SKM-1 treated with dmso at 0.1 percent for 144 hours (cell line): ENCODE results near the gene PLIN5.

Source experiments
- DNase-seq: peaks from one replicate; lab custom pipeline; 2025; ENCODE audit not compliant: unreplicated experiment; lab: John Stamatoyannopoulos, UW

PLIN5 gene

DNA sequence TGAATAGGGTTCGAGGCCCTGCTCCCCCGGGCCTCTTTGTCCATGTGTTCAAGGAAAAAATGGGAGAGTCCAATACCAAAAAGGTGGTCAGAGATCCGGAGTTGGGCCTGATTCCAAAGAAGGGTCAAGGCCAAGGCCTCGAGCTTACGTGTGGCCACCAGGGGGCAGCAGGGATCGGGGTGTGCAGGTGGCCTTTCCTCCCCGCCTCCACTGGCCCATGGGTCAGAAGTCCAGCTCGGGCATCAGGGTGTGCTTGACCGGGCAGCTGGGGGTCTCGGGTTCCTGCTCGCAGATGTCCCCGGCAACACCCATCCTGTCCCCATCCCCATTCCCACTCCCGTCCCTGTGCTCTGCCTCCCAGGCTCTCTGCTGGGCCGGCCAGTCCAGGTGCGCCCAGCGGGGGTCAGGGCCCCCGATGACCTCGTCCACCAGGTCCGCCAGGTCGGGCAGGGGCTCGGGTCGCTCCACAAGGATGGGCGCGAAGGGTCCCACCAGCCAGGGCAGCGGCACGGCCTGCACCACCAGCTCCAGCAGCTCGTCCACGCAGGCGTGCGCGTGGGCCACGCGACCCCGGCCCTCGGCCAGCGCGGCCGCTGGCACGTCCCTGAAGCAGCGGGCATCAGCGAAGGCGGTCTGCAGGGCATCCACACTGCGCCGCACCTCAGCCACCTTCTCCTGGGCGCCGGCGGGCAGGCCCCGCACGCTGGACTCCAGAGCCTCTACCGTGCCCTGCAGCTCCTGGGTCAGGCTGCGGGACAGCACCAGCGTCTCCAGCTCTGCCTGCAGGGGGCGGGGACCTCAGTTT, 11.5 kb downstream of the PLIN5 start:
- peak; percentile 39 for DNase-seq

DNA sequence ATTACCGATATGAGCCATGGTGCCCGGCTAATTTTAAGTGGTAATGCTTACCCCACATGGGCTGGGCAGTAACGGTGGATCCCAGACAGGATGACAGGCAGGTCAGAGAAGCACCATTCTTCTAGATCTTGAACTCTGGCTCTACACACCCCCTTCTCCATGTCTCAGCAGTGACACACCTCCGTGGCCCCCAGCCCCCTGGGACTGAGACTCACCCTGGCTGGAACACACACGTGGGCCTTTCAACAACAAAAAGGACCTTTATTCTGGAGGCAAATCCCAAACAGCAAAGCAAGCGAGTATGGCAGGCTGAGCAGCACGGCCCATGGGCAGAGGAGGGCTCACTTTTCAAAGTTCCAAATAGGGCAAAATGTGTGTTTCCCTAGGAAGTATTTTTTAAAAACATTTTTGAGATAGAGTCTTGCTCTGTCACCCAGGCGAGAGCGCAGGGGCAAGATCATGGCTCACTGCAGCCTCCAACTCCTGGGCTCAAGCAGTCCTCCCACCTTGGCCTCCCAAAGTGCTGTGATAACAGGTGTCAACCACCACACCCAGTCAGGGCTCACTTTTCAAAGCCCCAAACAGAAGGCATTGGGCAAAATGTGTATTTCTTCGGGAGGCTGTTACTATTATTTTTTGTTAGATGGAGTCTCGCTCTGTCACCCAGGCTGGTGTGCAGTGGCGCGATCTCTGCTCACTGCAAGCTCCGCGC, 12.6 kb downstream of the PLIN5 start:
- DNase-seq, result no peak

DNA sequence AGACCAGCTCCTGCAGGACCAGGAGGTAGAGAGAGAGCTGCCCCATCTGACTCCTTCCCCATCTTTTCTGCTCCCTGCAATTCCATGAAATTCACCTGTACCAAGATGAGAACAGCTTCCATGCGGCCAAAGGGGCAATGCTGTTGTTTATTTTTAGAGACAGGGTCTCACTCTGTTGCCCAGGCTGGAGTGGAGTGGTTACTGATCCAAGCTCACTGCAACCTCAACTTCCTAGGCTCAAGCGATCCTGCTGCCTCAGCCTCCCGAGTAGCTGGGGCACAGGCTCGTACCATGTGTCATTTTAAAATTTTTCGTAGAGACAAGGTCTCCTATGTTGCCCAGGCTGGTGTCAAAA, 13.2 kb downstream of the PLIN5 start:
- no peak for DNase-seq

DNA sequence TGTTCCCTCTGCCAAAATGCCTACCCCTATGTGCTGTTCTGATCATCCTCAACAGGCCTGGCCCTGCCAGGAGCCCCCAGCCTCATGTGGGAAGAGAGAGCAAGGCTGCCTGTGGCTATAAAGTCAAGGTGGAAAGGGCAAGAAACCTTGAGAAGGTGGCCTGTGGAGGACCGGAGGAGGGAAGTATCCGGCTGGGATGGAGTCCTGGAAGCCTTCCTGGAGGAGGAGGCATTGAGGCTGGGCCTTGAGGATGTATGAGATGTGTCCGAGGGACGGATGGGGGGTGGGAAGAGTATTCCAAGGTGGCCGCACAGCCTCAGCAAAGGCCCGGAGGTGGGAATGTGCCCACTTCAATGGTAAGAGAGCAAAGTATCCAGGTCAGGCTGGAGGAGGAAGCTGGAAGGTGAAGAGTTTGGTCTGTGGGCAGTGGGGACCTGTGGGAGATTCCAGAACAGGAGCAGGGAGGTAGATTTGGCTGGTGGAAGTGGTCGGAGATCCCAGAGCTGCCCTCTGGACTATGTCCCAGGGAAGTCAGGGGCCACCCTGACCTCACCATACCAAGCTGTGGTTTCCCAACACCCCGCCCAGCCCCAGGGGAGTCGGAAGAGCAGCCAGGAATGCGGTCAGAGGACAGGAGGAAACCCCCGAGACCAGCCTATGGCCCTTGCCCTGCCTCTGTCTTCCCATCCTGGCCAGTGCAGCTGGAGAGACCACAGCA, 13.7 kb downstream of the PLIN5 start:
- DNase-seq, result no peak

DNA sequence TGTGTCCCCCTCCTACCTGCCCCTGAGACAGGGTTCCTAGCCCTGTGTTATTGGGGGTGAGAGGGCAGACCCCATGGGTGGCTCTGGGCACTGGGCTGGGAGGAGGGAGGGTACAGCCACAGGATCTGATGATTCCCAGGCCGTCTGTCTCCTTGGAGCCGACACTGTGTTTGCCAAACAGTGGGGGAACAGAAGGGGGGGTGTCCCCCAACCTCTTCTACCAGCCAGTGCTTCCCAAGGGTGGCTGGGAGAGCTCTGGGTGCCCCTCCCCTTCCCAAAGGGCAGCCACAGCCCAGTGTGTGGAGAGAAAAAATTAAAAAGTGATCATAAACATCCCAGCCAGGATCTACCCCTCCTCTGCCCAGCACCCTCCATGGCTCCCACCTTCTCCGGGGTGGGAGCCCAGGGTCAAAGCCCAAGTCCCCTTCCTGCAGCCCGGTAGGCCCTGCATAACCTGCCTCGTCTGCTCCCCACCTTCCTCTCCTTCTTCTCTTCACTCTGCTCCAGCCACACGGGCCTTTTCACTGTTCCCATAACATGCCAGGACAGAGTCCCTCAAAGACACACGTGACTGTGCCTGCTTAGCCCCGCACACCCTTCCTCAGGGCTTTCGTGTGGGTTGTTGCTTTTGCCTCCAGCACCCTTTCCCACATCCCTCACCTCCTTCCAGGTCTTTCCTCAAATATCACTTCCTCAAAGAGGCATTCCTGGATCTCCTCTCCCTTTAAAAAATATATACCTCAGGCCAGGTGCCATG, 15.3 kb downstream of the PLIN5 start:
- no peak for DNase-seq

DNA sequence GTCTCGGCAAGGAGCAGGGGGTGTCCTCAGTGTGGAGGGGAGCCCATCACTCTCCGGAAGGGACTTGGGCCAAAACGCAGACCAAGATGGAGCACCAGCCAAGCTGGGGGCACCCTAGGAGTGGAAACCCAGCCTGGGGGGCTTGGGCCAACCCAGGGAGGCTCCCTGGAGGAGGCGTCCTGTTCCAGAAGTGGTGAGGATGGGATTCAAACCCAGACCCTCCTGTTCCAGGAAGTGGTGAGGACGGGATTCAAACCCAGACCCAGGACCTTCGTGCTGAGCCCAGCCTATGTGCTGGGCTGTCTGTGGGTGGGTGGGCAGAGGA, 15.9 kb downstream of the PLIN5 start:
- DNase-seq, result no peak

DNA sequence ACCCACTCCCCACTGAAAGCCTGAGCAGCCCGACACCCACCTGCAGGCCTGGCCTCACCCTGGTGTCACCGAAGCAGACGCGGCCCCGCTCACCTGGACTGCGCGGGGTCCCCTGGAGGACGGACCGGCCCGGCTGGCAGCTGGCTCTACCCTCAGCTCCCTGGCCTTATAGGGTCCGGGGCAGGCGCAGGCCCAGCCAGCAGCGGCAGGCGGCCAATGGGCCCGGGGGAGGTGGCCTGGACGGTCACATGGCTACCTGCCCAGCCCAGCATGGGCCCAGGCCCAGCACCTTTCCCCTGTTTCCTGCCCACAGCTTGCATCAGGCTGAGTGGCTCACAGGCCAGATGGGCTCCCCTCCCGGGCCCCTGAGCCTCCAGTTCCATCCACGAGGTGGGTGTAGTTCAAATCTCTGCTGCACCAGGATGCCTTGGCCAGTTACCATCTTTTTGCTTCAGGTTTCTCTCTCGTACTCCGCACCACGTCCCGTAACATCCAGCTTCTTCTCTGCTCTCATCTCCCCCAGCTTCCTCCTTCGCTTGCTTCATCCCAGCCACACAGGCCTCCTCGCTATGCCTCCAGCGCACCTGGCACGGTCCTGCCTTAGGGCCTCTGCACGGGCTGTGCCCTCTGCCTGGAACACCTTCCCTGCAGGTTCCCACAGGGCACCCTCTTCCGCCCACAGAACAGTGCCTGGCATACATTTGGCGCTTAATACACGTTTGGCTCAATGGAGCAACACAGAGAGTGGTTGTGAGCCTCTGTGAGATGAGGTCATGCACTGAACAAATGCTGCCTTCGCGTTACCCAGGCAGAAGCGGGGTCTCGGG, 16.5 kb downstream of the PLIN5 start, which contains the start of gene PLIN4:
TSS of gene PLIN4 (minus strand) at position 142 of the 827 bp plus-strand sequence. CDS start 214 bp downstream, outside the sequence.
- no peak for DNase-seq

DNA sequence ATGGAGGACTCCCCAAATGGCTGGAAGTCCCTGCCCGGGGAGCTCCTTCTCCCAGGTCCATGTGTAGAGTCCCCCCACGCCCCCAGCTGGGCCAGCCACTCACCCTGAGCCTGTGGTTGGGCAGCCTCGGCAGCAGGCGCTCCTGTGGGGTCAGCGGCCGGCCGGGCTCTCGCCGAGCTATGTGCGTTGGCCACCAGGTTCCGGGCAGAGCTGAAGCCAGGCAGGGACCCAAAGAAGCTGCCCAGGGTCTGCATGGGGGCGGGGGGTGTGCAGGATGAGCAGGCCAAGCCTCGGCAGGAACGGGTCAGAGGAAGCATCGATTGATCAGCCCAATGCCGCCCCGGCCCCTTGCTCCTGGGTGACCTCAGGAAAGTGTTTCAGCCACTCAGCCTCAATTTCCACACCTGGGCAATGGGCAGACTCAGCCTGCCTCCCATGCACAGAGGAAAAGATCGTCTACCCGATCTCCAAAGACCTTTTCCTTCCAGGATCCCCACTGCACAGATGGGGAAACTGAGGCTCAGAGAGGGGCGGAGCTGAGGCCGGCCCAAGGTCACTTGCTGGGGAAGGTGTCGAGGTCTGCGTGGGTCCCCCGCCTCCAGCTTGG, 17.5 kb downstream of the PLIN5 start:
- no peak for DNase-seq

DNA sequence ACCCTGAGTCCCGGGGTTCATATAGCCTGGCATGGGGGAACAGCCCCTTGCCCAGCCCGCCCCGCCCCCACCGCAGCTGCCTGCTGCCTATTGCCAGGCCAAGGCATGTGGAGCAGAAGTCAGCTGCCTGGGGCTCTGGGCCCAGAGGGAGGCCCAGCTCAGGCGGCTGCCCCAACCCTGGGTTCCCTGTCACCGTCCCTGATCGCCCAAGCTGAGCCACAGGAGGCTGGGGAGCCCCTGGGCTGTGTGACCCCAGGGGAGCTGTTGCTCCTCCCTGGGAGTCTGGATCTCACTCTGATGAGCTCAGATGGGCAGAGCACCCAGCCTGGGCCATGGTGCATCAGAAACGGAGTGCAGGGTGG, 18.1 kb downstream of the PLIN5 start:
- no peak for DNase-seq

DNA sequence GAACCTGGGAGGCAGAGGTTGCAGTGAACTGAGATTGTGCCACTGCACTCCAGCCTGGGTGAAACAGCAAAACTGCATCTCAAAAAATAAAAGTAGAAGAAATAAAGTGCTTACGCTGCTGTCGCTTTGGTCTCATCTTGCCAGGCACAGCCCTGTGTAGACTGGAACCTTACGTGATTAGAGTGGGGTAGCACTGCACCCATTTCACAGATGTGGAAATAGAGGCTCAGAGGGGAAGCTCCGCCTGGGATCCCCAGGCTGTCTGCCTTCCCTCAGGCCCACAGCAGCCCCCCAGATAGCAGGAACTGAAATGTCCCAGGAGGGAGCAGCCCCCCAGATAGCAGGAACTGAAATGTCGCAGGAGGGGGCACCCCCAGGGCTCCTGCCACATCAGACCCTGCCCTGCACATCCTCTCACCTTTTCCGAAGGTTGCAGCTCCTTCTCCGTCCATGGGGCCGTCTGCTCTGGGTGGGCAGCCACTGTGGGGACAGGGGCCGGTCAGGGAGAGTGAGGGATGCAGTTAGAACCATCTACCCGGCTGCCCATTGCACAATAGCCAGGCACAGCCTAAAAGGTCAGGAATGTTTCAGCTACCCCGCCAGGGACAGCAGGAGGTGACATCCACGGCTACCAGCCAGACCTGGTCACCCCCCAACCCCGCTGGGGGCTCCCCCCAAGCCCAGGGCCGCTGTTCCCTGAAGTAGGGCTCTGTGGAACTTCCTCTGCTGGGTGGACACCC, 18.7 kb downstream of the PLIN5 start:
- DNase-seq, result no peak

DNA sequence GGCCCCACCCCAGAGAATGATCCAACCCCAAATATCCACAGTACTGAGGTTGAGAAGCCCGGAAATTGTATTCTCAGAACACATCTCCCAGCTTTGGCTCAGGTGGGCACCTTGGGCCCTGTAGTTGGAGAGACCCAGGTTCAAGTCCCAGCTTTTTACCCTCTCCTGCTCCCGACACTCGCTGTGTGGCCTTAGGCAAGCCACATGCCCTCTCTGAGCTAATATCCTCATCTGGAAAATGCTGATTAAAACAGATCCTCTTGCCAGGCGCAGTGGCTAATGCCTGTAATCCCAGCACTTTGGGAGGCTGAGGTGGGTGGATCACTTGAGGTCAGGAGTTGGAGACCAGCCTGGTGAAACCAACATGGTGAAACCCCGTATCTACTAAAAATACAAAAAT, 19.3 kb downstream of the PLIN5 start:
- DNase-seq, result no peak

DNA sequence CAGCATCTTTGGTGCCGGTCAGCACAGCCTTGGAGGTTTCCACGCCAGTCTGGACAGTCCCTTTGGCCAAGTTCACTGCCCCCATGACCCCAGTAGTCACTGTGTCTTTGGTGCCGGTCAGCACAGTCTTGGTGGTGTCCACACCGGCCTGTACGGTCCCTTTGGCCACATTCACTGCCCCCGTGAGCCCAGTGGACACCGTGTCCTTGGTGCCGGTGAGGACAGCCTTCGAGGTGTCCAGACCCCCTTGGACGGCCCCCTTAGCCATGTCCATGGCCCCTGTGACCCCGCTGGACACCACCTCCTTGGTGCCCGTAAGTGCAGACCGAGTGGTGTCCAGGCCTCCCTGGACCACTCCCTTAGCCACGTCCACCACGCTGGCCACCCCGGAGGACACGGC, 21.8 kb downstream of the PLIN5 start:
- DNase-seq, result no peak

DNA sequence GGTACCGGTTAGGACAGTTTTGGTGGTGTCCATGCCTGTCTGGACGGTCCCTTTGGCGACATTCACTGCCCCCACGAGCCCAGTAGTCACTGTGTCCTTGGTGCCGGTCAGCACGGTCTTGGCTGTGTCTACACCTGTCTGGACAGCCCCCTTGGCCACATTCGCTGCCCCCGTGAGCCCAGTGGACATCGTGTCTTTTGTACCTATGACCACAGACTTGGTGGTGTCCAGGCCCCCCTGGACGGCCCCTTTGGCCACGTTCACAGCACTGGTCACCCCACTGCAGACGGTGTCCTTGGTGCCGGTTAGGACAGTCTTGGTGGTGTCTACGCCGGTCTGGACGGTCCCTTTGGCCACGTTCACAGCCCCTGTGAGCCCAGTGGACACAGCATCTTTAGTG, 23.0 kb downstream of the PLIN5 start:
- no peak for DNase-seq

DNA sequence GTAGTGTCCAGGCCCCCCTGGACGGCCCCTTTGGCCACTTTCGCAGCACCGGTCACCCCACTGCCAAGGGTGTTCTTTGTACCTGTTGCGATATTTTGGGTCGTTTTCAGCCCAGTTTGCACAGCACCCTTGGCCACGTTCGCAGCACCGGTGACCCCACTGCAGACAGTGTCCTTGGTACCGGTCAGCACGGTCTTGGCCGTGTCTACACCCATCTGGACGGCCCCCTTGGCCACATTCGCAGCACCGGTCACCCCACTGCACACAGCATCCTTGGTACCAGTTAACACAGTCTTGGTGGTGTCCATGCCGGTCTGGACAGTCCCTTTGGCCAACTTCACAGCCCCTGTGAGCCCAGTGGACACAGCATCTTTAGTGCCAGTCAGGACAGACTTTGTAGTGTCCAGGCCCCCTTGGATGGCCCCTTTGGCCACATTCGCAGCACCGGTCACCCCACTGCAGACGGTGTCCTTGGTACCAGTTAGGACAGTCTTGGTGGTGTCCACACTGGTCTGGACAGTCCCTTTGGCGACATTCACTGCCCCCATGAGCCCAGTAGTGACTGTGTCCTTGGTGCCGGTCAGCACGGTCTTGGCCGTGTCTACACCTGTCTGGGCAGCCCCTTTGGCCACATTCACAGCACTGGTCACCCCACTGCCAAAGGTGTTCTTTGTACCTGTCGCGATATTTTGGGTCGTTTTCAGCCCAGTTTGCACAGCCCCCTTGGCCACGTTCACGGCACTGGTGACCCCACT, 23.5 kb downstream of the PLIN5 start:
- DNase-seq, result no peak

DNA sequence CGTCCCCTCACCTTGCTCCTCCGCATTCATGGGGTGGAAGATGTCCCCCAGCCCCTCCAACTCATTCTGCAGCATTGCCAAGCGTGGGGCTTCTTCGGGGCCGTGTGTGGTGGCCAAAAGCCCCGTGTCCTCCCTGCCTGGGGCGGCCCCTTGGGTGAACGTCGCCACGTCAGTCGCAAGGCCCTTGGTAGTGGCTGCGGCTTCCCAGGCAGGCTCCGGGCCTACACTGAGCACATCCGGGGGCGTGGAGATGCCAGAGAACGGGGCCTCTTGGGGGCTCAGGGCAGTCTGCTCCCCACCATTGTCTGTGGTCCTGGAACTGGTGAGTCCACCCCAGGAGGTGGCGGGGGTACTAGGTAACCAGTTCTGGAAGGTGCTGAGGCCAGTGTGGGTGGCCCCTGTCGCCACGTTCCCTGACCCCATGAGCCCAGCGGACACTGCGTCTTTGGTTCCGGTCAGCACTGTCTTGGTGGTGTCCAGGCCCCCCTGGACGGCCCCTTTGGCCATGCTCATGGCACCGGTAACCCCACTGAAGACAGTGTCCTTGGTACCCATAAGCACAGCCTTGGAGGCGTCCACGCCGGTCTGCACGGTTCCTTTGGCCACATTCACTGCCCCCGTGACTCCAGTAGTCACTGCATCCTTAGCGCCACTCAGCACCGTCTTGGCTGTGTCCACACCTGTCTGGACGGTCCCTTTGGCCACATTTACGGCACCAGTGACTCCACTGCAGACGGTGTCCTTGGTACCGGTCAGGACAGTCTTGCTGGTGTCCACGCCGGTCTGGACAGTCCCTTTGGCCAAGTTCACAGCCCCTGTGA, 24.4 kb downstream of the PLIN5 start:
- DNase-seq, result no peak

DNA sequence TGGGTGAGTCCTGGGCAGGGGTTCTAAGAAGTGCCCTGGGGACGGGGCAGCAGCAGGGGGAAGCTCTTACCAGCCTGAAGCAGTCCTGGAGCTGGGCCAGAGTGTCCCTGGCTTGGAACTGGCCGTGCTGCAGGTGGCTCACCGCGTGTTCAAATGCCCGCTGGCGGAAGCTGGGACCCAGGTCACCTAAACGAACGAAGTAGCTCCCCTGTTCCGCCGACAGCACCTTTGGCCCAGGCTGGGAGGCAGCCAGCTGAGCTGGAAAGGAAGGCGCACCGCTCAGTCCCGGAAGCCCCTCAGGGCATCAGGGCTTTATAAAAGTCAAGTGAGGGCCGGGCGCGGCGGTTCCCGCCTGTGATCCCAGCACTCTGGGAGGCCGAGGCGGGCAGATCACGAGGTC, 26.3 kb downstream of the PLIN5 start:
- DNase-seq, result no peak

DNA sequence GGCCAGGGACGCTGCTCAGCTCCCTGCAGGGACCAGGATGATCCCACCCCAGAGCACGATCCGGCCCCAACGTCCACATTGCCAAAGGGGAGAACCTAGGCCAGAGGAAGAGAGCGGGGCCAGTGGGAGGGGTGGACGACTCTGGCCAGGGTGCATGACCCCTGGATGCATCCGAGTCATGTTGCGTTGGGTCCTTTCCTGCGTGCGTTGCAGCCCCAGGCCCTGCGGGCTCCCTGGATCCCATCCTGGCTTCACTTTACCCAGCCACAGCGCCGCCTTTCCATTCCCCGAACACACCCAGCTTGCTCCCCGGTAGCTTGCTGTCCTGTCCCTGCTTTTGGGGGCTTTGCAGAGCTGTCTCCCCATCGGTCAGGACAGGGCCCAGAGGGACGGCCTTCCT, 27.2 kb downstream of the PLIN5 start:
- DNase-seq, result no peak

DNA sequence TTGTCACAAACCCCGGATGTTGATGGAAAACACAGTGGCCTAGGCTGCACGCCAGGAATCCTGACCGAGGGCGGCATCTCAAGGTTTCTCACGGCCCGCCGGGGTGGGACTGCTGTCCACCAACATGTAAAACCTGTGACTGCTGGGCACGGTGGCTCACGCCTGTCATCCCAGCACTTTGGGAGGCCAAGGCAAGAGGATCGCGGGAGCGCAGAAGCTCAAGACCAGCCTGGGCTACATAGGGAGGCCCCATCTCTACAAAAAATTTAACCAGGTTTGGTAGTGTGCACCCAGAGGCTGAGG, 27.9 kb downstream of the PLIN5 start:
- no peak for DNase-seq
